GM12873 (cell line): ENCODE data around the gene PMM2.

Experiments used
- CTCF ChIP-seq: IDR thresholded peaks from 2 replicates; pipeline ENCODE4 v1.5.1; 2012; ENCODE audit warnings: low read depth, mild to moderate bottlenecking, moderate library complexity, low read length, control low read depth; ENCODE audit not compliant: insufficient read depth; ENCODE audit errors: missing control alignments

Gene PMM2

GRCh38 chr16:8768692-8769091 lies 28.9 kb upstream of the PMM2 start:
- no peak for TF ChIP-seq CTCF

- no peak for TF ChIP-seq CTCF
Measured at GRCh38 chr16:8773537-8773936, 24.1 kb upstream of the PMM2 start.

GRCh38 chr16:8774208-8774607 lies 23.4 kb upstream of the PMM2 start:
- no peak for TF ChIP-seq CTCF

- TF ChIP-seq CTCF, result no peak
Measured at GRCh38 chr16:8775359-8775758, 22.3 kb upstream of the PMM2 start.

GRCh38 chr16:8776129-8776584 lies 21.5 kb upstream of the PMM2 start:
- no peak for TF ChIP-seq CTCF

GRCh38 chr16:8777217-8777616 lies 20.4 kb upstream of the PMM2 start:
- TF ChIP-seq CTCF, result no peak

GRCh38 chr16:8781797-8782196 lies 15.8 kb upstream of the PMM2 start:
- TF ChIP-seq CTCF, result no peak
